ENCODE results near the gene MBP.

The MBP gene

GRCh38 chr18:77100751-77101355 lies 31.7 kb downstream of the MBP start:
- no peak for DNase-seq (ENCODE audit: low spot score)

GRCh38 chr18:77099485-77100370 lies 32.9 kb downstream of the MBP start:
- no peak for DNase-seq (ENCODE audit: low spot score)

- DNase-seq (ENCODE audit: low spot score): no peak
Observed at GRCh38 chr18:77098538-77099174, 33.9 kb downstream of the MBP start.

GRCh38 chr18:77098029-77098428 lies 34.6 kb downstream of the MBP start:
- peak; percentile 47 for DNase-seq (ENCODE audit: low spot score)

- DNase-seq (ENCODE audit: low spot score): no peak
Observed at GRCh38 chr18:77096936-77097886, 35.4 kb downstream of the MBP start.

- DNase-seq (ENCODE audit: low spot score): no peak
Observed at GRCh38 chr18:77095391-77096371, 36.9 kb downstream of the MBP start.

- no peak for DNase-seq (ENCODE audit: low spot score)
Observed at GRCh38 chr18:77093586-77093985, 39.0 kb downstream of the MBP start.

- no peak for DNase-seq (ENCODE audit: low spot score)
Observed at GRCh38 chr18:77093067-77093430, 39.5 kb downstream of the MBP start.

- DNase-seq (ENCODE audit: low spot score): no peak
Observed at GRCh38 chr18:77092104-77093066, 40.2 kb downstream of the MBP start.

GRCh38 chr18:77091366-77091765 lies 41.2 kb downstream of the MBP start:
- no peak for DNase-seq (ENCODE audit: low spot score)

GRCh38 chr18:77090546-77091174 lies 41.9 kb downstream of the MBP start:
- DNase-seq (ENCODE audit: low spot score): no peak

GRCh38 chr18:77089723-77090285 lies 42.8 kb downstream of the MBP start:
- DNase-seq (ENCODE audit: low spot score): no peak

- no peak for DNase-seq (ENCODE audit: low spot score)
Observed at GRCh38 chr18:77088963-77089722, 43.4 kb downstream of the MBP start.

- DNase-seq (ENCODE audit: low spot score): peak; percentile 67
Observed at GRCh38 chr18:77087393-77088141, 45.0 kb downstream of the MBP start.

- DNase-seq (ENCODE audit: low spot score): no peak
Observed at GRCh38 chr18:77086656-77087392, 45.8 kb downstream of the MBP start.

GRCh38 chr18:77086034-77086433 lies 46.5 kb downstream of the MBP start:
- peak; percentile 80 for DNase-seq (ENCODE audit: low spot score)

GRCh38 chr18:77084688-77085035 lies 47.9 kb downstream of the MBP start:
- DNase-seq (ENCODE audit: low spot score): no peak
